Tibial nerve (tissue), 4 donors: ENCODE results near the gene SERTAD1. TPM values are rescaled to one million over a fixed set of nuclear protein-coding genes. Genes with fewer than 3 reads are reported as not detected.
"Not testable (repeated sequence)": the region's sequence is repeated elsewhere in the genome, so short reads cannot be mapped to it uniquely, and the experiment has no call there.

Experiments
- DNase-seq, 2 donors: peaks; one replicate each; pipeline ENCODE4 v3.0.0-alpha.2; 2019; ENCODE audit warnings: low spot score in 2 of 2
- H3K27ac ChIP-seq, 4 donors: fragments of 200-600 bp; sonication (generic) in 3 of 4; one replicate each; pipeline ENCODE4 v1.5.1; 2017 to 2019; ENCODE audit warnings: mild to moderate bottlenecking in 1 of 4
- H3K27me3 ChIP-seq, 2 donors: fragments of 200-600 bp; sonication (generic) in 1 of 2; one replicate each; pipeline versions ENCODE4 v1.5.1 to v1.6.0; 2017 to 2019
- H3K36me3 ChIP-seq, 3 donors: fragments of 200-600 bp; sonication (generic); one replicate each; pipeline ENCODE4 v1.5.1; 2018 to 2019
- H3K4me1 ChIP-seq, 4 donors: fragments of 200-600 bp; sonication (generic) in 3 of 4; one replicate each; pipeline ENCODE4 v1.5.1; 2017 to 2019
- H3K4me3 ChIP-seq, 4 donors: fragments of 200-600 bp; sonication (generic) in 3 of 4; one replicate each; pipeline ENCODE4 v1.5.1; 2017 to 2019; ENCODE audit warnings: mild to moderate bottlenecking in 1 of 4, moderate library complexity in 1 of 4
- H3K9me3 ChIP-seq, 4 donors: fragments of 200-600 bp; sonication (generic) in 3 of 4; one replicate each; pipeline ENCODE4 v1.5.1; 2017 to 2019
- CTCF ChIP-seq, 5 experiments: fragments of 200-600 bp in 3 of 5; fragments of 450-650 bp in 2 of 5; sonication (generic) in 3 of 5; IDR thresholded peaks; one replicate each; pipeline ENCODE4 v1.5.1; 2016 to 2019; ENCODE audit warnings: antibody characterized with exemption in 5 of 5, mild to moderate bottlenecking in 3 of 5, moderate library complexity in 2 of 5
- EP300 ChIP-seq, 2 donors: sonication (generic); formaldehyde crosslinking; IDR thresholded peaks; one replicate each; pipeline ENCODE4 v1.6.1; 2017; ENCODE audit warnings: antibody characterized with exemption in 2 of 2, mild to moderate bottlenecking in 1 of 2
- POLR2A ChIP-seq, 2 donors: fragments of 450-650 bp; IDR thresholded peaks; one replicate each; pipeline ENCODE4 v1.6.1; 2017; ENCODE audit warnings: antibody characterized with exemption in 2 of 2, mild to moderate bottlenecking in 2 of 2, moderate library complexity in 2 of 2
- WGBS, 2 donors: methylation state at CpG; one replicate each; pipeline ENCODE4 v1.1.5; 2018; 5-methylcytosine and 5-hydroxymethylcytosine counted together
- total RNA-seq, 4 donors: library from RNA; depleted of rRNA; stranded (reverse); fragments of >200 nt; gene quantifications; one replicate each; pipeline ENCODE4 v1.1.0, GENCODE V29; 2016

SERTAD1 gene
- total RNA-seq, 4 donors from 2014 or later: 18.9 to 22.2 (median 20.4) TPM

GRCh38 chr19:40457953-40458596, 32.3 kb upstream of the SERTAD1 start:
- 82 to 84% methylated on average over 16 to 26 of the region's 27 CpGs for WGBS, 2 donors
- H3K36me3 ChIP-seq: peaks cover 0 to 50% (median 0%) of the 10 kb centered on the region in 3 donors

GRCh38 chr19:40457048-40457447, 31.3 kb upstream of the SERTAD1 start:
- WGBS, 2 donors: 87% methylated on average over 5 of the region's 5 CpGs
- TF ChIP-seq CTCF (IDR thresholded peaks at IDR 0.05) (no peak), POLR2A (IDR thresholded peaks at IDR 0.05) (no peak), EP300 (IDR thresholded peaks at IDR 0.05) (no peak)
- H3K36me3 ChIP-seq: peaks cover 0 to 55% (median 0%) of the 10 kb centered on the region in 3 donors

More at GRCh38 chr19:40457953-40458596, 32.3 kb upstream of the SERTAD1 start:
- no peak overlapping the region for H3K4me3 ChIP-seq
- H3K4me1 ChIP-seq: peaks cover 0 to 13% (median under 1%) of the 10 kb centered on the region in 4 donors
- no peaks in the 10 kb centered on the region for H3K27me3 ChIP-seq
- no peak overlapping the region for H3K27ac ChIP-seq
- no peaks in the 10 kb centered on the region for H3K9me3 ChIP-seq
- DNase-seq: no peak
- TF ChIP-seq CTCF (IDR thresholded peaks at IDR 0.05): no peak
- no peak for TF ChIP-seq POLR2A (IDR thresholded peaks at IDR 0.05)
- TF ChIP-seq EP300 (IDR thresholded peaks at IDR 0.05): no peak

GRCh38 chr19:40453943-40454342, 28.2 kb upstream of the SERTAD1 start:
- not testable (repeated sequence) for H3K4me3 ChIP-seq, H3K27ac ChIP-seq, DNase-seq, H3K27me3 ChIP-seq, H3K9me3 ChIP-seq, H3K4me1 ChIP-seq
- 77 to 97% methylated on average over 6 of the region's 6 CpGs for WGBS, 2 donors
- peaks cover 0 to 84% (median 0%) of the 10 kb centered on the region in 3 donors for H3K36me3 ChIP-seq

More at GRCh38 chr19:40457048-40457447, 31.3 kb upstream of the SERTAD1 start:
- Histone ChIP-seq H3K4me1 (peaks cover 0 to 12% (median 0%) of the 10 kb centered on the region in 4 donors), H3K27me3 (no peaks in the 10 kb centered on the region), H3K4me3 (no peak overlapping the region), H3K27ac (no peak overlapping the region), H3K9me3 (no peaks in the 10 kb centered on the region)
- DNase-seq: no peak

GRCh38 chr19:40453151-40453735, 27.5 kb upstream of the SERTAD1 start:
- Histone ChIP-seq H3K27me3 (no peaks in the 10 kb centered on the region), H3K4me1 (no peaks in the 10 kb centered on the region), H3K27ac (no peak overlapping the region), H3K9me3 (no peaks in the 10 kb centered on the region), H3K4me3 (no peak overlapping the region), H3K36me3 (peaks cover 0 to 87% (median 0%) of the 10 kb centered on the region in 3 donors)
- 83 to 84% methylated on average over 5 of the region's 5 CpGs for WGBS, 2 donors
- no peak for DNase-seq
- TF ChIP-seq CTCF (IDR thresholded peaks at IDR 0.05): no peak
- no peak for TF ChIP-seq EP300 (IDR thresholded peaks at IDR 0.05)
- TF ChIP-seq POLR2A (IDR thresholded peaks at IDR 0.05): no peak

- Histone ChIP-seq H3K4me1 (no peaks in the 10 kb centered on the region), H3K36me3 (peaks cover 0 to 87% (median 0%) of the 10 kb centered on the region in 3 donors), H3K4me3 (no peak overlapping the region), H3K27me3 (no peaks in the 10 kb centered on the region), H3K9me3 (no peaks in the 10 kb centered on the region), H3K27ac (no peak overlapping the region)
- DNase-seq: no peak
- 61 to 63% methylated on average over 5 of the region's 5 CpGs for WGBS, 2 donors
- TF ChIP-seq CTCF (IDR thresholded peaks at IDR 0.05) (no peak), POLR2A (IDR thresholded peaks at IDR 0.05) (no peak), EP300 (IDR thresholded peaks at IDR 0.05) (no peak)
Observed at GRCh38 chr19:40452016-40452415, 26.2 kb upstream of the SERTAD1 start.
